Measurements from ENCODE around the gene CDC42. TPM values are rescaled to one million over a fixed set of nuclear protein-coding genes. Genes with fewer than 3 reads are reported as not detected.

Gene CDC42
- total and polyA plus RNA-seq, 10 of the 15 experiments (the other 5 are each of a cell fraction or from before 2014, with no cell fraction given), result 184 to 479 (median 326) TPM

DNA sequence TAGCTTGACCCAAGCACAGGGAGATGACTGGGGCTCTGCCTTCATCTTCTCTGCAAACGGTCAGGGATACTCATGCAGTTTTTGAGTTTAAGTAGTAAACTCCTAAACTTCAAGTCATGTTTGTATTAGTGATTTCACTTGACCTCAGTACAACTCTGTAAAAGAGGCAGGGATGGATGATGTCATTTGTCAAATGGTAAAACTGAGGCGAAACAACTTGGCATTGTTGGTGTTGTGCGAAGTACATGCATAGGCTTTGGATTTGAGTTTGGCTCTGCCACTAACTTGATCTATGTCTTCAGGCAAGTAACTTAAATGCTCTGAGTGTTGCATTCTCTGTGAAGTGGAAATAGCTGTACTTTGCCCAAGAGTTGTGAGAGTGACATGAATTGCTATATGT lies 47.7 kb downstream of the CDC42 start:
- CTCF ChIA-PET, result interaction anchor here (0.8 to 1.8 kb wide), 7 partner anchors 10 to 316 kb away, joined by 3 to 9 read pairs (median 3); no protein-coding TSS in a partner anchor
- Histone ChIP-seq H3K27me3 (replicated peaks in 1 of 2; ENCODE audit: control insufficient read depth in 2 of 2, insufficient read depth in 2 of 2, low read length in 1 of 2) (no peaks in the 10 kb centered on the region), H3K4me2 (ENCODE audit: control insufficient read depth, insufficient read depth) (no peak overlapping the region), H3K9me3 (replicated peaks; ENCODE audit: control insufficient read depth, insufficient read depth, low read length) (no peaks in the 10 kb centered on the region), H2AFZ (ENCODE audit: control insufficient read depth, low read depth, low read length) (no peak overlapping the region), H3K9ac (ENCODE audit: control insufficient read depth, insufficient read depth, low read length) (no peak overlapping the region), H4K20me1 (ENCODE audit: control insufficient read depth, insufficient read depth) (peaks cover 7% of the 10 kb centered on the region; the same call in 1 of the 2 replicates), H3K4me1 (ENCODE audit: control insufficient read depth, insufficient read depth, low read length) (peaks cover 27% of the 10 kb centered on the region), H3K79me2 (ENCODE audit: control insufficient read depth, insufficient read depth, low read length) (peaks cover 15% of the 10 kb centered on the region), H3K36me3 (ENCODE audit: control insufficient read depth in 2 of 2, insufficient read depth in 2 of 2, low read length in 1 of 2) (peaks cover 6 to 32% of the 10 kb centered on the region in 2 experiments), H3K4me3 (no peak overlapping the region), H3K27ac (ENCODE audit: control insufficient read depth, insufficient read depth) (peak overlapping the region; percentile 17; the same call in 1 of the 2 replicates)
- RAD21 ChIA-PET (ENCODE audit: unreplicated experiment), result interaction anchor here (1.1 to 1.9 kb wide), 2 partner anchors 10 to 75 kb away, joined by 3 to 6 read pairs; no protein-coding TSS in a partner anchor
- ATAC-seq (no peak), FAIRE-seq (no peak), DNase-seq (ENCODE audit: low read depth, low spot score) (no peak)
- intact Hi-C loops (cut with micrococcal nuclease; ENCODE audit: unreplicated experiment) (no loop called here), in situ Hi-C loops (cut with MboI) (no loop called here)
- TF ChIP-seq JUND (IDR thresholded peaks at IDR 0.05; ENCODE audit: low read depth, low read length) (no peak), NFIC (IDR thresholded peaks at IDR 0.05; ENCODE audit: low read depth, low read length) (no peak), ATF7 (IDR thresholded peaks at IDR 0.05; ENCODE audit: low read depth) (0 out of 2 replicates have a peak, but pooled peaks have one; percentile 15), CBX3 (IDR thresholded peaks at IDR 0.05; ENCODE audit: borderline replicate concordance, low read depth) (no peak), NFYA (IDR thresholded peaks at IDR 0.05; ENCODE audit: borderline replicate concordance, low read depth, low read length) (no peak), SMAD5 (IDR thresholded peaks at IDR 0.05; ENCODE audit: low read depth) (no peak), ZNF207 (IDR thresholded peaks at IDR 0.05; ENCODE audit: borderline replicate concordance) (no peak)
- TF ChIP-seq, protein P1, sequence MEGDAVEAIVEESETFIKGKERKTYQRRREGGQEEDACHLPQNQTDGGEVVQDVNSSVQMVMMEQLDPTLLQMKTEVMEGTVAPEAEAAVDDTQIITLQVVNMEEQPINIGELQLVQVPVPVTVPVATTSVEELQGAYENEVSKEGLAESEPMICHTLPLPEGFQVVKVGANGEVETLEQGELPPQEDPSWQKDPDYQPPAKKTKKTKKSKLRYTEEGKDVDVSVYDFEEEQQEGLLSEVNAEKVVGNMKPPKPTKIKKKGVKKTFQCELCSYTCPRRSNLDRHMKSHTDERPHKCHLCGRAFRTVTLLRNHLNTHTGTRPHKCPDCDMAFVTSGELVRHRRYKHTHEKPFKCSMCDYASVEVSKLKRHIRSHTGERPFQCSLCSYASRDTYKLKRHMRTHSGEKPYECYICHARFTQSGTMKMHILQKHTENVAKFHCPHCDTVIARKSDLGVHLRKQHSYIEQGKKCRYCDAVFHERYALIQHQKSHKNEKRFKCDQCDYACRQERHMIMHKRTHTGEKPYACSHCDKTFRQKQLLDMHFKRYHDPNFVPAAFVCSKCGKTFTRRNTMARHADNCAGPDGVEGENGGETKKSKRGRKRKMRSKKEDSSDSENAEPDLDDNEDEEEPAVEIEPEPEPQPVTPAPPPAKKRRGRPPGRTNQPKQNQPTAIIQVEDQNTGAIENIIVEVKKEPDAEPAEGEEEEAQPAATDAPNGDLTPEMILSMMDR (IDR thresholded peaks at IDR 0.05 in 2 of 3, conservative IDR thresholded peaks at IDR 0.05 in 1 of 3; ENCODE audit: control insufficient read depth in 2 of 3, extremely low read depth in 1 of 3, insufficient read depth in 1 of 3, low read depth in 3 of 3, low read length in 3 of 3), result no peak
- TF ChIP-seq, protein P2, sequence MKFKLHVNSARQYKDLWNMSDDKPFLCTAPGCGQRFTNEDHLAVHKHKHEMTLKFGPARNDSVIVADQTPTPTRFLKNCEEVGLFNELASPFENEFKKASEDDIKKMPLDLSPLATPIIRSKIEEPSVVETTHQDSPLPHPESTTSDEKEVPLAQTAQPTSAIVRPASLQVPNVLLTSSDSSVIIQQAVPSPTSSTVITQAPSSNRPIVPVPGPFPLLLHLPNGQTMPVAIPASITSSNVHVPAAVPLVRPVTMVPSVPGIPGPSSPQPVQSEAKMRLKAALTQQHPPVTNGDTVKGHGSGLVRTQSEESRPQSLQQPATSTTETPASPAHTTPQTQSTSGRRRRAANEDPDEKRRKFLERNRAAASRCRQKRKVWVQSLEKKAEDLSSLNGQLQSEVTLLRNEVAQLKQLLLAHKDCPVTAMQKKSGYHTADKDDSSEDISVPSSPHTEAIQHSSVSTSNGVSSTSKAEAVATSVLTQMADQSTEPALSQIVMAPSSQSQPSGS (IDR thresholded peaks at IDR 0.05; ENCODE audit: low read length), result no peak
- BruUV-seq (replicated peaks), result no TSS peak
- 94% methylated on average over 3 of the region's 3 CpGs for WGBS (ENCODE audit: insufficient coverage, insufficient replicate concordance, low lambda C conversion rate, missing lambda C conversion rate)
- POLR2A ChIA-PET, result interaction anchor here (0.7 to 3.6 kb wide), 6 partner anchors 8 to 76 kb away, joined by 3 to 14 read pairs (median 6); no protein-coding TSS in a partner anchor
- SMC1A ChIA-PET (ENCODE audit: uncharacterized antibody, unreplicated experiment), result interaction anchor here (0.7 to 2.1 kb wide), 6 partner anchors 18 to 76 kb away, joined by 3 to 9 read pairs (median 3); no protein-coding TSS in a partner anchor

Measured in GM12878 (cell line).